GM18508 (cell line): ENCODE data around the gene APOBEC3A.

Experiments used
- ATAC-seq: cut with Tn5 transposase; IDR thresholded peaks from one replicate; pipeline ENCODE4 v1.9.1; 2021; ENCODE audit warnings: moderate number of reproducible peaks; ENCODE audit not compliant: insufficient read depth, unreplicated experiment

APOBEC3A gene

GRCh38 chr22:38957046-38957770 lies at the start of gene APOBEC3A:
Gene APOBEC3A, plus strand, starts transcription at chr22:38957609. Its CDS starts 83 bp downstream, at chr22:38957692.
- ATAC-seq = no peak

- ATAC-seq = no peak
Measured at GRCh38 chr22:38907767-38908166, 49.6 kb upstream of the APOBEC3A start.

DNA sequence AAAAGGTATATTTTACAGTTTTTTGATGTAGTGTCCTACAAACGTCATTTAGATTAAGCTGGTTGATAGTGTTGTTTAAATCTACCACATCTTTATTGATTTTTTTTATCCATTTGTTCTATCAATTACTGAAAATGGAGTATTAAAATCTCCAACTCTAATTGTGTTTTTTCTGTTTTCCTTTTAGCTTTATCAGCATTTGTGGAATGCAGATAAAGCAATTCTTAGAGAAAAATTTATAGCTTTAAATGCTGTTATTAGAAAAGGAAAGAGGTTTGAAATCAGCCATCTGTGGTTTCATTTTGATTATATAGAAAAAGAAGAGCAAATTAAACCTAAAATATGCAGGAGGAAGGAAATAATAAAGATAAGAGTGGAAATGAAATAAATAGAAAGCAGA lies 46.0 kb upstream of the APOBEC3A start:
- no peak for ATAC-seq

GRCh38 chr22:38919631-38920190 lies 37.7 kb upstream of the APOBEC3A start:
- ATAC-seq = no peak

GRCh38 chr22:38921120-38921519 lies 36.3 kb upstream of the APOBEC3A start:
- no peak for ATAC-seq

DNA sequence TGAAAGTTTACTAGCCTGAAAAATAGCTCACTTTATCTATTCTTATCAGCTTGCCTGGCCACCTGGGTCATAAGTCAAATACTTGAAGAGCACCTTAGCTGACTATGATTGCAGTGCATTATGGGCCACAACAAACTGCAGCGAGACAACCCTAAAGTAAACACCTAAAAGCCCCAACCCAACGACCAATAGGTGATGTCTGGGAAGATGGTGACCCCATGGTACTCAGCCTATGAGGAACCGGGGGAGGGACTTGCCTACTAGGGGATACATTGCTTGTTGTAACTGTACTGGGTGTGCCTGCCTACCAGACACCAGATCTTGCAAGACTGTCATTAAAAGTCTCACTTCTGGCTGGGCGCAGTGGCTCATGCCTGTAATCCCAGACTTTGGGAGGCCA lies 35.6 kb upstream of the APOBEC3A start:
- ATAC-seq = no peak

DNA sequence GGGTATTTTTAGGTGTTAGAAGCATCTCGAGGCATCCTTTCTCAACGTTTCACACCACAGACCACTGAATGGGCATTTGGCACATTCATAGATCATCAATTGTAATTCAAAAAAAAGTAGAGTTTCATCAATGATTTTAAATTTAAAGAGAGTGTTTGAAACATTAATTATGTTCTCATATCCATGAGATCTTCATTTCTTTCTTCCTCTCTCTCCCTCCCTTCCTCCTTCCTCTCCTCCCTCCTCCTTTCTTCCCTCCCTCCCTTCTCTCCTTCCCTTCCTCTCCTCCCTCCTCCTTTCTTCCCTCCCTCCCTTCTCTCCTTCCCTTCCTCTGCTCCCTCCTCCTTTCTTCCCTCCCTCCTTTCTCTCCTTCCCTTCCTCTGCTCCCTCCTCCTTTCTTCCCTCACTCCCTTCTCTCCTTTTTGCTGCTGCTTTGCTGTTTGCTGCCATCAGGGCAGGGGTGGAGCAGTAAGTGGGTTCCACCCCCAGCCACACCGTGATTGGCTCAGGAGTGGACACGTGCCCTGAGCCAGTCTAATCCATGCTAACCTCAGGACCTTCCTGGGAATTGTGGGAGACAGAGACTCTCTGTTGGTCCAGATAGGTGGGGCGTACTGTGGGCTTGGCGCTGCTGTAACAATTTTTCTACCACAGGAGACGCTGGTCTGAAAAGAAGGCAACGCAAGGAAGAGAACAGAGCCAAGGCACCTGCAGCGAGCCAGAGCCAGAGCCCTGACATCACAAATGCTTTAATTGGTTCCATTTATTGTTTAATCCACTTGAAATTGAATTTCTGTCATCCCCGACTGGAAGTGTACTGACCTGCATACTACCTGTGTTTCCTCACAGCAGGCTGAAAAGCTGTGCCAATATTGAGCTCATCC lies 33.7 kb upstream of the APOBEC3A start:
- ATAC-seq = no peak

DNA sequence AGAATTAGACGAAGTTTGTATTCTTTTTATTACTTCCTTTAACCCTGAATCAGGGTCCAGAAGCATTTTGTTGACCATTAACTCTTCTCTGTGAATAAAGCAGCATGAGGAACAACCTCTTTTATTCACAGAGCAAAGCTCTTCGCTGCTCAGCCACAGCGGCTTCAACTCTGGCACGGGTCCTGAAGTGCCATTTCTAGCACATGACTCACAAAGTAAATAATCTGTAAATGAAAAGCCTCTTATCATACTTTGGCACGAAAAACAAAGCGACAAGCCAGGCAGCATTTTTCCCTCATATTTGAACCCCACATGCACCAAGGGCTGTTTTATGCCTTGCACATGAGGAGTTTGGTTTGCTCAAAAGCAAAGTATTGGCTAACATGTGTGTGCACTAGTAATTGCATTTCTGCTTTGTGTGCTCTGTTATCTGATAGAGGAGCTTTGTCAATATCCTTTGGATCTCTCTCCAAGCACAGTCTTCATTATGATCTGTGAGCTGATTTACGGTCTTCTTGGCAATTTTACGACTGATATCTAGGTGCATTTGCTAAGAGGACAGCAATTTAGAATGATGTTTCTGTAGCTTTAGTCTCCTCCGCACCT lies 33.0 kb upstream of the APOBEC3A start:
- no peak for ATAC-seq

- ATAC-seq = no peak
Measured at GRCh38 chr22:38925571-38926041, 31.8 kb upstream of the APOBEC3A start.

- ATAC-seq = no peak
Measured at GRCh38 chr22:38927033-38927781, 30.2 kb upstream of the APOBEC3A start.

DNA sequence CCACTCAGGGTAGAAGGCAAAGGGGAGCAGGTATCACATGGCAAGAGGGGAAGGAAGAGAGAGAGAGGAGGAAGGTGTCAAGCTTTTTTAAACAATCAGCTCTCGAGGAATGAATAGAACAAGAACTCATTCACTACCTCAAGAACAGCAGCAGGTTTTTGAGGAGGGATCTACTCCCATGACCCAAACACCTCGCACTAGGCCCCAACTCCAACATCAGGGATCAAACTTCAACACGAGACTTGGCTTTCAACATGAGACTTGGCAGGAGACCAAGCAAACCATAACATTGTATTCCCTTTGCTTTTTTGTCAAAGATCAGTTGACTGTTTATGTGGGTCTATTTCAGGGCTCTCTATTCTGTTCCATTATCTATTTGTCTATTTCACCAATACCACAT lies 26.9 kb upstream of the APOBEC3A start:
- ATAC-seq = no peak

DNA sequence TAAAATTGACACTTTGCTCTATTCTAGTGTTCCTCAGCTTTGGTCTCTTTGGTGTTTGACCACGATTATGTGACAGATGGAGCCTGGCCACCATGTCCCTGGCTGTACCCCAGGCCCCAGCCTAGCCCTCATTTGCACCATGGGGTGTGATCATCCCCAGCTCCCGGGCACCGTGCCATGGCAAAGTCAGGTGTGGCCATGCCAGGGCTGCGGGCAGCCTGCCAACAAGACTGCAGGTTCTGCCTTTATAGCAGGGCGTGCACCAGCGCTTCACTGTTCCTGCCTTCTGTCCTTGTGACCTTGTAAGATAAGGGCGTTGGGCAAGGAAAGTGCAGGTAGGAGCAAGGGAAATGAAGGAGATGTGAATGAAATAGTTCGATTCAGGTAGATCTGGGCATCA lies 22.4 kb upstream of the APOBEC3A start:
- ATAC-seq = no peak

GRCh38 chr22:38935616-38936015 lies 21.8 kb upstream of the APOBEC3A start:
- no peak for ATAC-seq

GRCh38 chr22:38936562-38936961 lies 20.8 kb upstream of the APOBEC3A start:
- no peak for ATAC-seq

DNA sequence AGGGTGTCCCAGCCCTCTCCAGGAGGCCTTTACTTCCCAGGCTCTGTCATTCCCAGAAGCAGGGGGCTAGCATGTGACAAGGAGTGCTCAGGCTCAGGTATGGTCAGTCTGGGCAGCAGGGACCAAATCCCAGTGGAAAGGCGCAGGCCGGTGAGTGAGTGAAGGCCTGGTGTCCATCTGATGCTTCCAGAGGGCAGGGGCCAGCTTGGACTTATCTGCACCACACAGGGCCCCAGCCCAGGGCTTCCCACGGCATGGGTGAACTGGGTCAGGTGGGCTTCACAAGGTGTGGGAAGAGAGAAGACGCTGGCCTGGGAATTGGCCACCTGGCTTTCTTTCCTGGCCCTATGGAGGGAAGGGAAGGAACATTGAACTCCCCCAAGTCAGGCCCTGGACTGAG lies 20.4 kb upstream of the APOBEC3A start:
- ATAC-seq = no peak

DNA sequence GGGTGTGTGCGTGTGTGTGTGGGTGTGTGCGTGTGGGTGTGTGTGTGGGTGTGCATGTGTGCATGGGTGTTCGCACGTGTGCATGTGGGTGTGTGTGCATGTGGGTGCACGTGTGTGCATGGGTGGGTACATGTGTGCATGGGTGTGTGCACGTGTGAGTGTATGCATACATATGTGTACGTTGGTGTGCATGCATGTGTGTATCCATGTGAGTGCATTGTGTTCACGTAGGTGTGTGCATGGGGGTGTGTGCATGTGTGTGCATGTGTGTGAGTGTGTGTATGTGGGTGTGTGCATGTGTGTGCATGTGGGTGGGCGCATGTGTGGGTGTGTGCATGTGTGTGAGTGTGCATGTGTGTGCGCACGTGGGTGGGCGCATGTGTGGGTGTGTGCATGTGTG lies 19.9 kb upstream of the APOBEC3A start:
- no peak for ATAC-seq

DNA sequence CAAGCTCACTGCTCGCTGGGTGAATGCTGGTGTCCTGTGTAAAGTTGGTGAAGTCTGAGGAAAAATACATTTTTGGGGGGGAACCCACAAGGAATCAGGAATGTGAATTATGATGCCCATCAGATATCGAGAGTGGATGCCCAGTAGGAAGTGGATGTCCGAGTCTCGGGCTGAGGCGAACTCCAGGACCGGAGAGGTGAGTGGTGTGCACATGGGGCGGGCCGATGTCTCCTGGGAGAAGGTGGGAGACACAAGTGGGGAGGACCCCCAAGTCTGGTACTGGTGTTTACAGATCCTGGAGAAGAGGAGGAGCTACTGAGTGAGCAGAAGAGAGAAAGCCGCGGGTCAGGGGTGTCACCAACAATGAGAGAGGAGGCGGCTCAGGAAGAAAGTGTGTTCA lies 19.2 kb upstream of the APOBEC3A start:
- no peak for ATAC-seq

GRCh38 chr22:38938925-38939324 lies 18.5 kb upstream of the APOBEC3A start:
- no peak for ATAC-seq

GRCh38 chr22:38940811-38941384 lies 16.5 kb upstream of the APOBEC3A start:
- no peak for ATAC-seq
